Stomach (tissue), 9 donors: ENCODE measurements around the gene CRY2. TPM values are rescaled to one million over a fixed set of nuclear protein-coding genes. Genes with fewer than 3 reads are reported as not detected.
A peak's percentile ranks its signal among the peaks of the same experiment; 100 is the strongest.

ENCODE experiments used
- DNase-seq, 2 donors: peaks; one replicate each; pipeline versions ENCODE4 v3.0.0 to v3.0.0-alpha.2; 2013 to 2019
- H3K27ac ChIP-seq, 5 donors: fragments of 200-600 bp in 4 of 5; sonication (generic) in 4 of 5; one replicate each; pipeline ENCODE4 v1.5.1; 2013 to 2019; ENCODE audit warnings: mild to moderate bottlenecking in 1 of 5, moderate library complexity in 1 of 5
- H3K27me3 ChIP-seq, 3 donors: fragments of 200-600 bp; sonication (generic); one replicate each; pipeline ENCODE4 v1.5.1; 2017 to 2019; ENCODE audit warnings: mixed run types in 1 of 3
- H3K36me3 ChIP-seq, 4 donors: fragments of 200-600 bp; sonication (generic); 1 replicate in 3 of 4; 2 replicates in 1 of 4; pipeline ENCODE4 v1.5.1; 2016 to 2019
- H3K4me1 ChIP-seq, 4 donors: fragments of 200-600 bp; sonication (generic); one replicate each; pipeline ENCODE4 v1.5.1; 2016 to 2019
- H3K4me3 ChIP-seq, 4 donors: fragments of 200-600 bp; sonication (generic) in 3 of 4; one replicate each; pipeline ENCODE4 v1.5.1; 2016 to 2019; ENCODE audit warnings: mild to moderate bottlenecking in 1 of 4
- H3K9me3 ChIP-seq, 4 donors: fragments of 200-600 bp; sonication (generic); one replicate each; pipeline ENCODE4 v1.5.1; 2016 to 2019
- CTCF ChIP-seq, 7 experiments: fragments of 450-650 bp in 4 of 7; fragments of 200-600 bp in 3 of 7; sonication (generic) in 3 of 7; IDR thresholded peaks; one replicate each; pipeline ENCODE4 v1.5.1; 2016 to 2019; ENCODE audit warnings: antibody characterized with exemption in 7 of 7, control low read depth in 2 of 7, mild to moderate bottlenecking in 1 of 7
- EP300 ChIP-seq: sonication (generic); formaldehyde crosslinking; IDR thresholded peaks from one replicate; pipeline ENCODE4 v1.6.1; 2017; ENCODE audit warnings: antibody characterized with exemption
- POLR2A ChIP-seq, 4 donors: fragments of 450-650 bp; IDR thresholded peaks; one replicate each; pipeline ENCODE4 v1.6.1; 2016; ENCODE audit warnings: antibody characterized with exemption in 4 of 4, control low read depth in 2 of 4, mild to moderate bottlenecking in 1 of 4, moderate library complexity in 1 of 4
- POLR2AphosphoS5 ChIP-seq, 3 donors: sonication (generic); formaldehyde crosslinking; IDR thresholded peaks; one replicate each; pipeline ENCODE4 v1.6.1; 2016; ENCODE audit warnings: antibody characterized with exemption in 3 of 3
- WGBS, 5 donors: extraction: QIAGEN DNeasy Blood & Tissue Kit in 3 of 5; methylation state at CpG; one replicate each; pipeline versions ENCODE4 v1.1.5 to v1.1.7; 2013 to 2018; 5-methylcytosine and 5-hydroxymethylcytosine counted together
- intact Hi-C: fragments of 100-400 bp; cut with DNase I; formaldehyde crosslinking; loops from one replicate; pipeline ENCODE4 v1.15.1; 2023; ENCODE audit warnings: low total_unique reads
- polyA plus RNA-seq, 3 donors: library from polyadenylated mRNA; stranded (reverse); fragments of 200-250 nt; gene quantifications; one replicate each; pipeline ENCODE4 v1.2.3, GENCODE V29; 2013
- total RNA-seq, 5 donors: library from RNA; depleted of rRNA; stranded (reverse); fragments of >200 nt; gene quantifications; one replicate each; pipeline versions ENCODE4 v1.1.0 to v1.2.3, GENCODE V29; 2014 to 2016
- donor health status: healthy with polysubstance abuse.
- donor health status: Bipolar disorder and iron deficiency.
- donor health status: healthy.

CRY2 gene
- total and polyA plus RNA-seq, 8 donors = 8.2 to 45.9 (median 27.2) TPM

GRCh38 chr11:45924036-45924915 lies 77.0 kb downstream of the CRY2 start:
- 61 to 77% (median 74%) methylated on average over 19 to 22 of the region's 22 CpGs for WGBS, 5 donors
- peak overlapping the region in 1 of 5 donors; percentile 14 for H3K27ac ChIP-seq
- peak in 1 of 2 donors; percentile 16 for DNase-seq

GRCh38 chr11:45924927-45925326 lies 77.7 kb downstream of the CRY2 start:
- Histone ChIP-seq H3K27me3 (peaks cover 0 to 44% (median 20%) of the 10 kb centered on the region in 3 donors), H3K9me3 (no peaks in the 10 kb centered on the region), H3K4me1 (peaks cover 16 to 44% (median 37%) of the 10 kb centered on the region in 4 donors), H3K4me3 (no peak overlapping the region), H3K27ac (no peak overlapping the region), H3K36me3 (no peaks in the 10 kb centered on the region)
- 83 to 92% (median 90%) methylated on average over 6 of the region's 6 CpGs for WGBS, 5 donors
- peak in 1 of 2 donors; percentile 4 for DNase-seq
- intact Hi-C loops = no loop called here
- no peak for TF ChIP-seq POLR2A (IDR thresholded peaks at IDR 0.05)
- no peak for TF ChIP-seq EP300
- no peak for TF ChIP-seq POLR2AphosphoS5 (IDR thresholded peaks at IDR 0.05)
- TF ChIP-seq CTCF (IDR thresholded peaks at IDR 0.05) = no peak

More at GRCh38 chr11:45924036-45924915, 77.0 kb downstream of the CRY2 start:
- H3K36me3 ChIP-seq = no peaks in the 10 kb centered on the region
- TF ChIP-seq CTCF (IDR thresholded peaks at IDR 0.05) = no peak
- TF ChIP-seq POLR2A (IDR thresholded peaks at IDR 0.05) = no peak
- TF ChIP-seq POLR2AphosphoS5 (IDR thresholded peaks at IDR 0.05) = no peak
- TF ChIP-seq EP300 = no peak
- peaks cover 0 to 44% (median 20%) of the 10 kb centered on the region in 3 donors for H3K27me3 ChIP-seq
- peaks cover 17 to 44% (median 36%) of the 10 kb centered on the region in 4 donors for H3K4me1 ChIP-seq
- no peaks in the 10 kb centered on the region for H3K9me3 ChIP-seq
- intact Hi-C loops = no loop called here
- H3K4me3 ChIP-seq = no peak overlapping the region

- intact Hi-C loops = no loop called here
- peaks cover 16 to 44% (median 42%) of the 10 kb centered on the region in 4 donors for H3K4me1 ChIP-seq
- no peak overlapping the region for H3K27ac ChIP-seq
- peaks cover 0 to 44% (median 20%) of the 10 kb centered on the region in 3 donors for H3K27me3 ChIP-seq
- 77 to 96% (median 87%) methylated on average over 3 of the region's 3 CpGs for WGBS, 5 donors
- no peaks in the 10 kb centered on the region for H3K36me3 ChIP-seq
- DNase-seq = no peak
- no peaks in the 10 kb centered on the region for H3K9me3 ChIP-seq
- no peak for TF ChIP-seq POLR2AphosphoS5 (IDR thresholded peaks at IDR 0.05)
- no peak for TF ChIP-seq CTCF (IDR thresholded peaks at IDR 0.05)
- no peak for TF ChIP-seq POLR2A (IDR thresholded peaks at IDR 0.05)
- no peak for TF ChIP-seq EP300
- H3K4me3 ChIP-seq = no peak overlapping the region
These were observed 78.3 kb downstream of the CRY2 start for GRCh38 chr11:45925550-45925949.

GRCh38 chr11:45926001-45926401 lies 78.7 kb downstream of the CRY2 start:
- TF ChIP-seq CTCF (IDR thresholded peaks at IDR 0.05) (no peak), EP300 (no peak)
- Histone ChIP-seq H3K27me3 (peaks cover 0 to 44% (median 20%) of the 10 kb centered on the region in 3 donors), H3K4me1 (peaks cover 16 to 44% (median 43%) of the 10 kb centered on the region in 4 donors), H3K36me3 (peaks cover 0 to 2% (median under 1%) of the 10 kb centered on the region in 4 donors), H3K4me3 (no peak overlapping the region), H3K27ac (no peak overlapping the region), H3K9me3 (no peaks in the 10 kb centered on the region)
- intact Hi-C loops = no loop called here
- 73 to 84% (median 79%) methylated on average over 10 to 12 of the region's 12 CpGs for WGBS, 5 donors
- DNase-seq = peak in 1 of 2 donors; percentile 7
